Astrocyte (in vitro differentiated cells and primary cell): ENCODE results near the gene STX17.

ENCODE experiments used
- CTCF ChIP-seq: IDR thresholded peaks from 2 replicates; pipeline ENCODE4 v1.5.1; 2011; ENCODE audit warnings: low read depth, mild to moderate bottlenecking, inconsistent platforms, low read length, moderate library complexity; ENCODE audit not compliant: insufficient read depth
- EZH2 ChIP-seq: IDR thresholded peaks from 2 replicates; pipeline ENCODE4 v1.6.1; 2012; ENCODE audit warnings: mild to moderate bottlenecking, low read length, inconsistent platforms; ENCODE audit not compliant: insufficient read depth

GRCh38 chr9:99859243-99859980 lies 47.0 kb upstream of the STX17 start:
- TF ChIP-seq CTCF (no peak), EZH2 (no peak)
